GM19035 (cell line): ENCODE data around the gene POLR1G.
"Not testable (repeated sequence)": the region's sequence is repeated elsewhere in the genome, so short reads cannot be mapped to it uniquely, and the experiment has no call there.

Source experiments
- ATAC-seq: cut with Tn5 transposase; IDR thresholded peaks from one replicate; pipeline ENCODE4 v1.9.1; 2021; ENCODE audit not compliant: unreplicated experiment

The POLR1G gene

DNA sequence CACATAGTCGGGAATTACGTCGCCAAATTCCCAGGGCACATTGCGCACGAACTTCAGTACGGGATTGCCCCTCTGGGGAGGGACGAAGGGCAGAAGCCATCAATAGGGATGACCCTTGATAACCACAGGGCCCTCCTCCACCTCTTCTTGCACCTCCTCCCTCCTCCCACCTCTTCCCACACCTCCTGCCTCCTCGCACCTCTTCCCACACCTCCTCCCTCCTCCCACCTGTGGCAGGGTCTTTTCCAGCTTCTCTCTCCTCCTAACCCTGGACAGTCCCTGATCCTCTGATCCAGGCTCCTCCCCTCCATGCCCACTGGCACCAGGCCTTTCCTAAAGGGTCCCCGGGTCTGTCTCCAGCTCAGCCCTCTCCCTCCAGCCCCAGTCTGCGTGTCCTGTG, 13.9 kb downstream of the POLR1G start:
- ATAC-seq: no peak

DNA sequence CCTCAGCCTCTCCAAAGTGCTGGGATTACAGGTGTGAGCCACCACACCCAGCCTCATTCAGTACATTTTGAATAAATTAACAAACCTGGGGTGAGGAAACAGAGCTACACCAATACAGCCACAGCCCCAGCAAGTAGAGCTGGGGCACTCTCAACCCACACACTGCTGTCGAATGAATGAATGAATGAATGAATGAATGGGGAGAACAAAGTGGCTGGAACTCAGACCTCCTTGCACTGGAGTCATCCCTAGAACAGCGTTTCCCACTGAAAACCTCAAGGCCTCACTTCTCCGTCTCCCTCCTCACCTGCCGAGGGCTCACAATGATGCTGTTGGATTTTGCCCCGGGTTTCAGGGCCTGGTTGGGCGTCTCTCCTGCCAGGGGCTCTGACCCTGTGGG, 14.4 kb downstream of the POLR1G start:
- ATAC-seq: no peak

DNA sequence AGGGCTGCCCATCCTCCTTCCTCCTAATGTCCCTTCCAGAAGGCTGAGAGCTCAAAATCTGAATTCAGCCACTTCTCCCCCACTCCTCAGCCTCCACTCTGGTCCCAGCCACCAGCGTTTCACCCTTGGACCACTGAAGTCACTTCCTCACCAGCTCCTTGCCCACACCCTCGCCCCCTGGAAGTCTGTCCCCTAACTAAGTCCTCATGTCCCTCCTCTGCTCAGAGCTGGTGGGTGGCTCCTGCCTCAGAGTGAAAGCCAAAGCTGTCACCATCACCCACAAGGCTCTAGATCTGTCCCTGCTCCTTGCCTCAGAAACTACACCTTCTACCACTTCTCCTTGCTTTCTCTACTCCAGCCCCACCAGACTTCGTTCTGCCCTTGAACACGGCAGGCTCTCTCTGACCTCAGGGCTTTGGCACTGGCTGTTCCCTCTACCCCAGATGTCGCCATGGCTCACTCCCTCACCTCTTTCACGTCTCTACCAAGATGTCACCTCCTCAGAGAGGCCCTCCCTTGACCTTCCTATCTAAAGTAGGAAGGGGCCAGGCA, 15.6 kb downstream of the POLR1G start:
- no peak for ATAC-seq

DNA sequence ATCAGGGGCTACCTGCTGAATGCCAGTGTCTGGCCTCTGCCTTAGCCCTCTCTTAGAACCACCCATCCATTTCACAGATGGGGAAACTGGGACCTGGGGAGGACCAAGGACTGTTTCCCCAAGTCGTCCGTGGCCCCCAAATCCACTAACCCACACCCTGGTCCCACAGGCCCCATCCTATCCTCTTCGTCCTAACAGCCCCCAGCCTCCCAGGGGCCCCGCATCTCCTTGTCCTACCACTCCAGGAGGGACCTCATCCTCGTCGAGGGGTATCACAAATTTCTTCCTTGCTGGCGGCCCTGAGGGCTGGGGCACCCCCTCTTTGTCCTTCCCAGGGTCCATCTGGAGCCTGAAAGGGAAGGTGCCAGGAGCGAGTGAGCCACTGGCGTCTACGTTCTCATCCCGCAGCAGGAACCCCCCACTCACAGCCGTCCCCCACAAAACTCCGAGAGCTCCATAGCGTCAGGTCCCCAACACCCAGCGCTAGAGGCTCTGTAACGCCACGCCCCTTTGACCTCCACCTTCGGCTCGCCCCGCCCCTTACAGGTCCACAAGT, 16.7 kb downstream of the POLR1G start:
- ATAC-seq: no peak

DNA sequence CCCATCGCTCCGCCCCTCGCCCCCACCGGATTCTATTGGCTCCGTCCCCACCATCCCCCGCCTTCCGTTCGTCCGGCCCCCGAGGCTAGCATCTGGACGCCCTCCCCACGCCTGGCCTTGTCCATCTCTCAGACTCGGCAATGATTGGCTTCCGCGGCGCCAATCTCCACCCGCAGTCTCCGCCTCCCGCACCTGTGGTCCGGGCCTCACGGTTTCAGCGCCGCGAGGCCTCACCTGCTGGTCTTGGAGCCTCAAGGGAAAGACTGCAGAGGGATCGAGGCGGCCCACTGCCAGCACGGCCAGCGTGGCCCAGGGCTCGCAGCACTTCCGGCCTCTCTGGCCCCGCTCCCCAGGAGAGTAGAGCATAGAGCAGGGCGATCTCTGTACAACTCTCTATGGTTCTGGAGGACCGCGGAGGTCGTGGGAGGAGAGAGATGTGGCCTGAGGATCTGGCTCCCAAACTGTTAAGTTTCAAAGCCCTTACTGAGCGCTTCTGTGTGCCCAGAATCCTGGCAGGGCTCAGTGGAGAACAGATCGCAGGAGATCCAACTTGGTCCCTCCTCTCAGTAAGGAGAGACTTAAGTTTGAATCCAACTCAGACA, 17.2 kb downstream of the POLR1G start, which contains the start of gene ERCC1:
TSS of gene ERCC1 (minus strand) at position 329 of the 602 bp plus-strand sequence. CDS start 543 bp downstream, outside the sequence.
- peak; percentile 64 for ATAC-seq

DNA sequence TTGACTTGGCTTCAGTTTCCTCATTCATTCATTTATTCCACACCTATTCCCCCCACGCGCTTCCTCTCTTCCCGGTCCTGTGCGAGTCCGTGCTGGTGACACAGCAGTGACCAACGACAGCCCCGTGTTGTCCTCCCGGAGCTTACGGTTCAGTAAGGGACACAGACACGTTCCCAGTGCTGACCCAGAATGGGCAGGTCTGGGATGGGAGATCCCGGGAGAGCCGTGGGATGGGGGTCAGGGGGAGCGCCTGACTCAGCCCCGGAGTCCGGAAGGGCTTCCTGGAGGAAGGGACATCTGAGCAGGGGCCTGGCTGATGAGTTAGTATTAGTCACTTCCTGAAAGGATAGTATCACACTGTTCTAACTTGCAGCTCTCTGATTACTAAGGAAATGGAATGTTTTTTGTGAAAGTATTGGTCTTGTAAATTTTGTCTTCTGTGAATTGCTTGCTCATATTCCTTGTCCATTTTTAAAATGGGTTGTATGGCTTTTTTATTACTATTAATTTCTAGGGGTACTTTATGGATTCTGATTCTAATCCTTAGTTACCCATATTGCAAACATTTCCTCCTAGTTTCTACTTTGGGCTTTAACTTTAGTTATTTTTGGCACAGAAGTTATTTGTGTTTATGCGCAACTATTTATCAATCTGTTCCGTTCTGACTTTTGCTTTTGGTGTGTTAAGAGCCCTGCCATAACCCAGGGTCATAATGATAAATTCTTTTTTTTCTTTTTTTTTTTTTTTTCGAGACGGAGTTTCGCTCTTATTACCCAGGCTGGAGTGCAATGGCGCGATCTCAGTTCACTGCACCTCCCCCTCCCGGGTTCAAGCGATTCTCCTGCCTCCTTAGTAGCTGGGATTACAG, 18.0 kb downstream of the POLR1G start:
- no peak for ATAC-seq

DNA sequence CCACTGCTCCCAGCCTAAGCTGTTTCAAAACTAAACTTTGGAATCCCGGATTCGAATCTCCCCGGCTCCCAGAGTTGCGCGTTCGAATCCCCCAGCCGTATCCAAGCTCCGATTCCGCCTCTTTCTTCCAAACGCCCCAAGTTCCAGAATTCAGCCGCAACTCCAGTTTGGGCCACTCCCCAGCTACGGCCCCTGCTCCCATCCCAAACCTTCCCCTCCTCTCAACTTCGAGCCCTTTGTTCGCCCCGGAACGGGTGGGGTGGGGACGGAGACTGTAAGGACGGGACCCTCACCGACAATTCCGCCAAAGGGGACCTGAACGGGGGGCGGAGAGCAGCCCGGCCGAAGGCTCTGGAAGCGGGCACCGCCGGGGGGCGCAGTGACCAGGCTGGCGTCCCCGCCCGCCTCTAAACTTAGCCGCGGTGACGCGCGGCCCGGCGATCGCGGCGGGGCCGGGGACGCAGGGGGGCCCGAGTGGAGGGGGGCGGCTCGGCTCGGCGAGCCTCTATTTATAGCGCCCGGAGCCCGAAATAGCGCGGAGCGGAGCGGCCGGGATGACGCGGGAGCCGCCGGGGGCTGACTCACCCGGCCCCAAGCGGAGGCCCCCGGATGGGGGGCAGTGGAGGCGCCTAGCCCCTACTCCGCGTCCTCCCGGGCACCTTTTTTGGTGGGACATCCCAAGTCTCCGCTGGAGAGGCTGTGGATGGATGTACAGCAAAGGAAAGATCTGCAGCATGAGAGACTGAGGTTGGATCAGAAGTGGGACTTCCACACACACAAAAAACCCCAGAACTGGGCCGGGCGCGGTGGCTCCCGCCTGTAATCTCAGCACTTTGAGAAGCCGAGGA, 22.2 kb downstream of the POLR1G start:
- ATAC-seq: no peak

DNA sequence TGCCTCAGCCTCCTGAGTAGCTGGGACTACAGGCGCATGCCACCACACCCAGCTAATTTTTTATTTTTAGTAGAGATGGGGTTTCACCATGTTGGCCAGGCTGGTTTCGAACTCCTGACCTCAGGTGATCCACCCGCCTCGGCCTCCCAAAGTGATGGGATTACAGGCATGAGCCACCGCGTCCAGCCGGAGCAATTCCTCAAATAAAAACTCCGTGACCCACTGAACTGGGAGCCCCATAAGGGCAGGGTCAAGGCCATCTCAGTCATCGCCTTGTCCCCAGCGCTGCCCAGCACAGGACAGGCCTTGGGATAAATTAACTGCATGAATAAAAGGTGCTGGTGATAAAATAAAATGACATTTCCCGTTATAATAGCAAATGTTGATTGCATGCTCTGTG, 23.5 kb downstream of the POLR1G start:
- ATAC-seq: not testable (repeated sequence)

DNA sequence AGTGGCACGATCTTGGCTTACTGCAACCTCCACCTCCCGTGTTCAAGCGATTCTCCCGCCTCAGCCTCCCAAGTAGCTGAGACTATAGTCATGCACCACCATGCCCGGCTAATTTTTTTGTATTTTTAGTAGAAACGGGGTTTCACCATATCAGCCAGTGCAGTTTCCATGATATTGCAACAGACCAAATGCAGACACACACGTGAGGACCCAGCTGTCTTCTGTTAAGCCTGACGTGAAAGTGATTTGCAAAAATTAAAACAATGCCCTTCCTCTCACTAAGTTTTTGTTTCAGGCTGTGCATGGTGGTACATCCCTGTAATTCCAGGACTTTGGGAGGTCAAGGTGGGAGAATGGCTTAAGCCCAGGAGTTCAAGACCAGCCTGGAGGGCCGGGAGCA, 24.6 kb downstream of the POLR1G start:
- ATAC-seq: not testable (repeated sequence)

DNA sequence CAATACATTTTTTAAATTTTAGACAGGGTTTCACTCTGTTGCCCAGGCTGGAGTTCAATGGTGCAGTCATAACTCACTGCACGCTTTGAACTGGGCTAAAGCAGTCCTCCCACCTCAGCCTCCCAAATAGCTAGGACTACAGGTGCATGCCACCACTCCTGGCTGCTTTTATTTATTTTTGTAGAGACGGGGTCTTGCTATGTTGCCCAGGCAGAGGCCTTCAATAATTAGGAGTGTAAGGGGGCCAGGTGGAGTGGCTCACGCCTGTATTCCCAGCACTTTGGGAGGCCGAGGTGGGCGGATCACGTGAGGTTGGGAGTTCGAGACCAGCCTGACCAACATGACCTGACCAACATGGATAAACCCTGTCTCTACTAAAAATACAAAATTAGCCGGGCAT, 26.1 kb downstream of the POLR1G start:
- ATAC-seq: not testable (repeated sequence)

DNA sequence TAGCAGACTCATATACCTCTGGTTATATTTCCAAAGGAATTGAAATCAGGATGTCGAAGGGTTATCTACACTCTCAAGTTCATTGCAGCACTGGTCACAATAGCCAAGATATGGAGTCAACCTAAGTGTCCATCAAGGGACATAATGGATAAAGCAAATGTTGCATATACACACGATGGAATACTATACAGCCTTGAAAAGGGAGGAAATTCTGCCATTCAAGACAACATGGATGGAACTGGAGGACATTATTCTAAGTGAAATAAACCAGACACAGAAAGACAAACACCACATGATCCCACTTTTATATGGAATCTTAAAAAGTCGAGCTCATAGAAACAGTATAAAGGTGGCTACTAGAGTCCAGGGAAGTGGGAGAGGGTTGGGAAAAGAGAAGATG, 30.9 kb downstream of the POLR1G start:
- ATAC-seq: no peak

DNA sequence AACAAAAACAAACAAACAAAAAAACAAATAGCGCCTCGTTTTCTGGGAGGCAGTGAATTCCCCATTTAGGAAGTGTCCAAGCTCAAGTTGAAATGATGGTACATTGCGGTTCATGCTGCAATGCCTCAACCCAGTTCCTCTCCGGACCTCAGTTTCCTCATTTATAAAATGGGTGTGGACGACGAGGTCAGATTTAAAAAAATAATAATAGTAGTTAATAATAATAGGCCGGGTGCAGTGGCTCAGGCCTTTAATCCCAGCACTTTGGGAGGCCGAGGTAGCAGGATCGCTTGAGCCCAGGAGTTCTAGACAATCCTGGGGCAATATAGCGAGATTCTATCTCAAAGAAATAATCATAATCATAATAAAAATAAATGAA, 32.7 kb downstream of the POLR1G start:
- no peak for ATAC-seq

DNA sequence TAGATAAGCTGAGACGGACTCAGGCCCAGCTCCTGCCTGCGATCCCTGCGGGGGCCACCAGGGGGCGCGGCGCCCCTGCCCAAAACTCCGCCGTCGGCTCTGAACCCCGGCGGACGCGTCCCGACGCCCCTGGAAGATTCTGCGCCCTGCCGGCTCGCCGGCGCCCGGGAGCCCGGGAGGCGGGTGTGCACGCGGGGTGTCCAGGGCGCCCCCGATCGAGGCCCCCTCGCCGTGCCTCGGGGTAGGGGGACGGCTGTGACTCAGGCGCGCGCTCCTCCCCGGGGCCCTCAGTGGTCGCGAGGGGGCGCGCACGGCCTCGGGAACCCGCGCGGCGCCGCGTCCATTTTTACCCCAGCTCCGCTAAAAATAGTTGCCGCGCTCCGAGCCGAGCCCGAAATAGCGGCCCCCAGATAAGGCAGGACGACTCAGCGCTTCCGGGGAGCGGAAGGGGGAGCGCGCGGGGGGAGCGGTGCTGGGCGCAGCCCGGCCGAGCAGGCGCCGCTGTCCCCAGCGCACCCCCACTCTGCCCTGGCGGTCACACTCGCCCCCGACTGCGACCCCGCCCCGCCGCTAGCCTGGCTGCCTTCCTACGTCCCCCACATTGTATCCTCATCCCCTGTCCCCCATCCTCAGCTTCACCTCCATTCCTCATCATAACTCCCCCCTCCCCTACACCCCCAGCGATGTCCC, 33.3 kb downstream of the POLR1G start:
- ATAC-seq: peak; percentile 70

DNA sequence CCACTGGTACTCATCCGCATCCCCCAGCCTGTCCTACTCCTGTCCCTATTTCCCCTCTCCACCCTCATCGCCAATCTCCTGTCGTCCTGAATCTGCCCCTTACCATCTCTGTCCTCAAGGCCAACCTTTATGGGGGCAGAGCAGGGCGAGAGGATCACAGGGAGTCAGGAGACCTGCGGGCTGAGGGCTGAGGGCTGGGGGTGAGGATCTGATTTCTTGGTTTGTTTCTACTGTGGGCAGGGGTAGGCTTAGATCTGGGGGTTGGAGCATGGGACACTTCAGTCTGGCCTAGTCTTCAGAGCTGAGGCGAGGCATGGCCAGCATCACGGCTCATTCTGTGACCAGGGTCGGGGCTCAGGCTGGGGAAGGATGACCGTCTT, 33.8 kb downstream of the POLR1G start:
- no peak for ATAC-seq

DNA sequence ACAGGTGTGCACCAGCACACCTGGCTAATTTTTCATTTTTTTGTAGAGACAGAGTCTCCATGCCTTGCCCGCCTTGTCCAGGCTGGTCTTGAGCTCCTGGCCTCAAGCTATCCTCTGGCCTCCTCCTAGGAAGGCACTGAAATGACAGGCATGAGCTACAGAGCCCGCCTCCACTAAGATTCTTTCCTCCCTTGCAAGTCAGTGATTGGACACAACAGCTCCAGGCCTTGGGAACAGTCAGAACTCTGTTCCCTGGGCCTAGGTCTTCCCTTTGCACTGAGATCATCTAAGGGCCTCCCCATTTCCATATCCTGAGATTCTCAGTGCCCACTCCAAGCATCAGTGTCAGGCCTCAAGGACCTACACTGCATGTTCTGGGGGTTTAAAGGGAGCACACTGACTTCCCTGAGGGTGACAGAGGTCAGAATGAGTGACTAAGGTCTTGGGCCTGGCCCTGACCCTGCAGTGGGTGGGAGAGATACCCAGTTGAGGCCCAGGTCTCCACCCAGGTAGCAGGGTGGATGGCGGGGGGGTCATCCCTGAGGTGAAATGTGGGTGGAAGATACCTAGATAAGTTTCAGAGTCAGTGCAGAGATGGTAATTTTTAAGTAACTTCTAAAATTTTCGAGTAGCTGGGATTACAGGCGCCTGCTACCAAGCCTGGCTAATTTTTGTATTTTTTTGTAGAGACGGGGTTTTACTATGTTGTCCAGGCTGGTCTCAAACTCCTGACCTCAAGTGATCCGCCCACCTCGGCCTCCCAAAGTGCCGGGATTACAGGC, 34.6 kb downstream of the POLR1G start:
- ATAC-seq: no peak

DNA sequence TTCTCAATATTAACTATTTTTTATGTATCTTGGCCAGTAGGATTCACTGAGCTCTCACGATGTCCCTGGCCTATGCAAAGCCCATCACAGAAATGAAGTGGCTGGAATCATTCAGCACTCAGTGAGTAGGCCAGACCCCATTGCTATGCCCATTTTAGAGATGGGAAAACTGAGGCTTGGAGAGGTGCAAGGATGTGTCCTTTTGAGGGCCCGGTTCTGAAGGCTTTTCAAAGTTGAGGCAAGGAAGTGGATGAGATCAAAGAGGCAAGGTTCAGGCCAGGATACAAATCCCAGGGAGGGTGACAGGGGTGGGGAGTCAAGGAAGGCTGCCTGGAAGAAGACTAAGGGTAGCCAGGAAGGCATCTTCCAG, 35.9 kb downstream of the POLR1G start:
- no peak for ATAC-seq

DNA sequence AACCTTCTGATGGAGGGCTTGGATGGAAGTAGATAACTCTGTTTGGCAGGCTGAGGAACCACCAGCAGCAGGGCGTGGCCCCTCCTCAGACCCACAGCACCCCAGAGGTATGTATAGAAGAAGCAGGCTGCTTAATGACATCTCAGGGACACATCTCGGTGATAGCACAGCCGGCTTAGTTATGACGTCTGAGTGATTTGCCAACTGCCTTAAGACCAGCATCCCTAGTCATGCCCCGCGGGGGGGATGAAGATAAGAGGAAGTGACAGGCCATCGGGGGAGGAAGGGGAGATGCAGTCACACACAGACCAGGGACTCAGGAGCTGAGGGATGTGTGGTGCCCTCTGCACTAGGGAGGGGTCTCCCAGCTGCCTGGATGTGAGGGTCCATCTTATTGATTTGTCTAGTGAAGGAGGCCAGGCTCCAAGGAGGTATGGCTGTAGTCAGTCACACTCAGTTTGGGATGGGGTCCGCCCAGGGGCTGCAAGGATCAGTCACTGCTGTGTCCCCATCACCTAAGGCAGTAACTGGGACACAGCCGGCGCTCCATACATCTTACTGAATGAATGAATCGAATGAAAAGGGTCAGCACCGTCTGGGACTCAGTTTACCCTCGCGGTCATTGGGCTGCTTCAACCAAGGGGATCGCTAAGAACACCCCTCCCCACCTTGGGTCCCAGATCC, 36.5 kb downstream of the POLR1G start:
- ATAC-seq: no peak

DNA sequence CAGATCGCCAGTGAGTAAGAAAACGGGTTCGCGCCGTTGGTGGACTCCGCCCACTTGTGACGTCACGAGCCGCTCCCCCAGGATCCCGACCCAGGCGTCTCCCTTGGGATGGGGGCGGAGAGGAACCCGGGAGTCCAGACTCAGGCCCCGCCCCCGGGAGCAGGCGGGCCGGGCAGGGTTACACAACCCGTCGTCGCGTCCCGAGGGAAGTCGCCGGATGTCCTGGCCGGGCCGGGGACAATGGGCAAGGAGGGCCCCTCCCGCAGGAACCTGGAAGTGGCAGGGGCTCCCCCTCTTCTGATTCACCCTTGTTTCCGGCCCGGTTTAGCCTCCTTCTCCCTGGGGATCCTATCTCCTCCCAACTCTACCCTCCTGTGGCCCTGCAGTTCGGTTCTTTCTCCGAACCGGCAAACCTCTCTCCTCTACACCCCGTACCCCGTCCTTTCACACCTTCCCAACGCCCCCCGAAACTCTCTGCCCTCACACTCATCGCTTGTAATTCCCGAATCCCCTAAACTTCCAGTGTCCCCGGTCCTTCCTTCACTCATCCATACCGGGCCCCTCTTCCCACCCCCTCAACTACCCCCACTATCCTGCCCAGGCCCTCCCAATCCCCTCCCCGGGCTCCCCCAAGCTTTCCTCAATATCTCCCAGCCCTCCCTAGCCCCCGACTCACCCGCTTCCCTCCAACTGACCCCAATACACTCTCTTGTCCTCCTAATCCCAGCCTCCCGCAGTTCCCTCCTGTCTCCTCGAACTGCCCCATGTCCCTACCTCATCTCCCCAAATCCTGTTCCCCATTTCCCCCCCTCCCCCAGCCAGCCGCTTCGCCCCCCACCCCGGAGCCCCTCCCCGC, 37.2 kb downstream of the POLR1G start:
- ATAC-seq: no peak
